GM18867 (cell line): ENCODE results near the gene COPS3.

ENCODE experiments used
- ATAC-seq: cut with Tn5 transposase; IDR thresholded peaks from one replicate; pipeline ENCODE4 v1.9.1; 2021; ENCODE audit warnings: mild to moderate bottlenecking, moderate library complexity; ENCODE audit not compliant: unreplicated experiment

The COPS3 gene

DNA sequence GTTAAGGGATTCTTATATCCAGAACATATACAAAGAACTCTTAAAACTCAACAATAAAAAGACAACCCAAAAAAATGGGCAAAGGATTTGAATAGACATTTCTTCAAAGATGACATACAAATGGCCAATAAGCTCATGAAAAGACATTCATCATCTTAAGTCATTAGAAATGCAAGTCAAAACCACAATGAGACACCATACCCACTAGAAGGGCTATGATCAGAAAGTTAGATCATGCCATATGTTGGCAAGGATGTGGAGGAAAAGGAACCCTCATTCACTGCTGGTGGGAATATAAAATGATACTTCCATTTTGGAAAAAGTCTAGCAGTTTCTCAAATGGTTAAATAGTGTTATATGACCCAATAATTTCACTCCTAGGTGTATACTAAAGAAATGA is 84.3 kb downstream of the COPS3 start:
- ATAC-seq, result no peak
